ENCODE measurements around the gene RAP1GAP2.

DNA sequence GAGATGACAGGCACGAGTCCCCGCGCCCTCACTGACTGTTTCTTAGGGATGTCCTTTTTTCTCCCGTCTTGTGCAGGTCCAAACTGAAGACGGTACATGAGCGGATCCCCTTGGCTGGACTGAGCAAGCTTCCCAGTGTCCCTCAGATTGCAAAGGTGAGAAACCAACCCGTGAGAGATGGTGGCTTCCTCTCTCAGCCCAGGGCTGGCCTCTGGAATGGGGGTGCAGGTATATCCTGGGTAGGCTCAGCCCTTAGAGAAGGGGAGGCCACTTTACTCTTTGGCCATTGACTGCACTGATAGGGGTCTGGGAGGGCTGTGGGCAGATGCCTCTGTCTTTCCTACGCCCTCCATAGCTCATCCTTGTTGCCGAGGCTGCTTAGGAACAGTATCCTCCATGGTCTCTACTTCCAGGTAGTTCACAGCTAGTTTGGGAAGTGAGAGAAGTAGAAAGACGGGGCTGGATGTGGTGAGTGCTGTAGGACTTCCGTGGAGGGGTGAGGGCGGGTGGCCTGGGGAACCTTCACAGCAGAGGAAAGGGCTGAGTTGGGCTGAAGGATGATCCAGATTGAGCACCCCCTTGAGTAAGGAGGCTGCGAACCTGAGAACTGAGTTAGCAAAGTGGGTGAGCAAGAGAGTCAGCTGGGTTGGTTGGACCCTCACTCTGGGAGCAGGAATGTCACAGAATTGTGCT, 184.1 kb downstream of the RAP1GAP2 start:
- TF ChIP-seq, protein P1, sequence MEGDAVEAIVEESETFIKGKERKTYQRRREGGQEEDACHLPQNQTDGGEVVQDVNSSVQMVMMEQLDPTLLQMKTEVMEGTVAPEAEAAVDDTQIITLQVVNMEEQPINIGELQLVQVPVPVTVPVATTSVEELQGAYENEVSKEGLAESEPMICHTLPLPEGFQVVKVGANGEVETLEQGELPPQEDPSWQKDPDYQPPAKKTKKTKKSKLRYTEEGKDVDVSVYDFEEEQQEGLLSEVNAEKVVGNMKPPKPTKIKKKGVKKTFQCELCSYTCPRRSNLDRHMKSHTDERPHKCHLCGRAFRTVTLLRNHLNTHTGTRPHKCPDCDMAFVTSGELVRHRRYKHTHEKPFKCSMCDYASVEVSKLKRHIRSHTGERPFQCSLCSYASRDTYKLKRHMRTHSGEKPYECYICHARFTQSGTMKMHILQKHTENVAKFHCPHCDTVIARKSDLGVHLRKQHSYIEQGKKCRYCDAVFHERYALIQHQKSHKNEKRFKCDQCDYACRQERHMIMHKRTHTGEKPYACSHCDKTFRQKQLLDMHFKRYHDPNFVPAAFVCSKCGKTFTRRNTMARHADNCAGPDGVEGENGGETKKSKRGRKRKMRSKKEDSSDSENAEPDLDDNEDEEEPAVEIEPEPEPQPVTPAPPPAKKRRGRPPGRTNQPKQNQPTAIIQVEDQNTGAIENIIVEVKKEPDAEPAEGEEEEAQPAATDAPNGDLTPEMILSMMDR (IDR thresholded peaks at IDR 0.05) = no peak
- TF ChIP-seq POLR2A (IDR thresholded peaks at IDR 0.05) = no peak
